ENCODE measurements around the gene LTBP1.

Gene LTBP1

DNA sequence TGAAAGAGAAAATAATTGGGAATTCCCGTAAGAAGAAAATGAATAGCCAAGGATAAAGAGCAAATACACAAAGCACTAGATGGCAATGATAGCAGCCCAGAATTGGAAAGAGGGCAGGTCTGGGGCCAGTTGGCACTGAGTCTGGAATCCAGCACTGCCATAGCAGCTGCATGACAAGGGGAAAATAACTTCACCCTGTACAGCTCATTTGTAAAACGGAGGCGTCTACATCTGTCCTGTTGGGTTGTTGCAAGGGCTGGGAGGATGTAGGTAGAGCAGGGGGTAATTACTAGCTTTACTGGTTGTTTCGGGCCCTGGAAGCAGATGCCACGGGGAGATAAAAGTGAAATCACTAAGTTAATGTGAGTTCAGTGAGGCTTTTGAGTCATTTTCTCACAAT lies 419.7 kb downstream of the LTBP1 start:
- in situ Hi-C loops (cut with MboI; ENCODE audit: low sequenced_read_pairs): loop anchor here (25.0 kb wide), 1 partner anchor 804 kb away; no protein-coding TSS in a partner anchor

DNA sequence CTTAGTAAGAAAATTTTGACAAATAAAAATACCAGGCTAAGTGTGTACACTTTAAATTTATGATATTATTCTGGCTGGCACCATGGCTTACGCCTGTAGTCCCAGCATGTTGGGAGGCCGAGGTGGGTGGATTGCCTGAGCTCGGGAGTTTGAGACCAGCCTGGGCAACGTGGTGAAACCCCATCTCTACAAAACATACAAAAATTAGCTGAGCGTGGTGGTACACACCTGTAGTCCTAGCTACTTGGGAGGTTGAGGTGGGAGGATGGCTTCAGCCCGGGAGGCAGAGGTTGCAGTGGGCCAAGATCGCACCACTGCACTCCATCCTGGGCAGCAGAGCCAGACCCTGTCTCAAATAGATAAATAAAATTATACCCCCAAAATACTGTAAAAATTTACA lies 421.8 kb downstream of the LTBP1 start:
- in situ Hi-C loops (cut with MboI; ENCODE audit: low sequenced_read_pairs): loop anchor here (25.0 kb wide), 1 partner anchor 806 kb away; no protein-coding TSS in a partner anchor

GRCh38 chr2:33369191-33369590 lies 422.4 kb downstream of the LTBP1 start:
- in situ Hi-C loops (cut with MboI; ENCODE audit: low sequenced_read_pairs): loop anchor here (25.0 kb wide), 1 partner anchor 807 kb away; no protein-coding TSS in a partner anchor

GRCh38 chr2:33370636-33371265 lies 424.0 kb downstream of the LTBP1 start:
- in situ Hi-C loops (cut with MboI; ENCODE audit: low sequenced_read_pairs): loop anchor here (25.0 kb wide), 1 partner anchor 808 kb away; no protein-coding TSS in a partner anchor

DNA sequence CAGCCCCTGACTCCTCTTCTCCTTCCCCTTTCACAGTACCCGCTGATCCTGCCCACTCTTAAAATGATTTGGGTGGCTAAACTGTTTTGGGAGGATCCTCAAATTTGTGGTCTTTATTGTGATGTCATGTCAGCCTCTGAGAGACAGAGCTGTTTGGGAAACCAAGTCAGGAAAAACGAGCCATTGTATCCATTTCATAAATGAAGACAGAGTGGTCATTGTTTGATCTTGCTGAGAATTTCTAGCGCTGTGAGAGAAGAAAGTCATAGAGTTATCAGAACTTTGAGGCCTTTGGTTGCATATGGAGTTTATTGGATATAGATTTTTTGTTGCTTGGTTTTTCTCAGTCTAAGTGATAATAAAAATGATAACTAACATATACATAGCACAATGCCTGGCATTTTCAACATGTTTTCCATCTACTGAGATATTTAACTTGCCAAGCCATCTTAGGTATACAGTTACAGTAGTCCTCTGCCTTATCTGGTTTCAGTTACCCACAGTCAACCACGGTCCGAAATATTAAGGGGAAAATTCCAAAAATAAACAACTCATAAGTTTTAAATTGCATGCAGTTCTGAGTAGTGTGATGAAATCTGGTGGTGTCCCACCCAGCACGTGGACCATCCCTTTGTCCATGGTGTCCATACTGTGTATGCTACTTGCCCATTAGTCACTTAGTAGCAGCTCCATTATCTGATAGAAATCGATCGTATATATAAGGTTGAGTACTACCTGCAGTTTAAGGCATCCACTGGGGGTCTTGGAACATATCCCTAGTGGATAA lies 424.7 kb downstream of the LTBP1 start:
- in situ Hi-C loops (cut with MboI; ENCODE audit: low sequenced_read_pairs): loop anchor here (25.0 kb wide), 1 partner anchor 809 kb away; no protein-coding TSS in a partner anchor

- in situ Hi-C loops (cut with MboI; ENCODE audit: low sequenced_read_pairs): loop anchor here (25.0 kb wide), 1 partner anchor 811 kb away; no protein-coding TSS in a partner anchor
Observed at GRCh38 chr2:33372940-33373553, 426.3 kb downstream of the LTBP1 start.

DNA sequence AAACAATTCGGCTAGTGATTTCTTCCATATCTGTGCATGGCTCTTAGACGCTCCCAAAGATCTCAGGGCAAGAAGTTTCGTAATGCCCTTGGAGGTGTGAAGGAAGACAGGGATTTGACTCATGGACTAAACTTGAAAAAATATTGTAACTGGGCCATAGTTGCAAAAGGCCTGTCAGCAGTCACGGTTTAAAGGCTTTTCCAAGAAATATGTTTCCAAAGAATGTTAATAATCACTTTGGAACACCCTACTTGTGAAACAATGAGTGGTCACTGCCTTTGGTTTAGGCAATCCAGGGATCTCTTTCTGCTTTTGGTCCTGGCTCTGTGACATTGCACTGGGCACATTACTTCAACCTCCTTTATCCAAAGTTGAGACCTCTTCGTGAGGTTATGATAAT lies 427.2 kb downstream of the LTBP1 start:
- in situ Hi-C loops (cut with MboI; ENCODE audit: low sequenced_read_pairs): loop anchor here (25.0 kb wide), 1 partner anchor 812 kb away; no protein-coding TSS in a partner anchor

DNA sequence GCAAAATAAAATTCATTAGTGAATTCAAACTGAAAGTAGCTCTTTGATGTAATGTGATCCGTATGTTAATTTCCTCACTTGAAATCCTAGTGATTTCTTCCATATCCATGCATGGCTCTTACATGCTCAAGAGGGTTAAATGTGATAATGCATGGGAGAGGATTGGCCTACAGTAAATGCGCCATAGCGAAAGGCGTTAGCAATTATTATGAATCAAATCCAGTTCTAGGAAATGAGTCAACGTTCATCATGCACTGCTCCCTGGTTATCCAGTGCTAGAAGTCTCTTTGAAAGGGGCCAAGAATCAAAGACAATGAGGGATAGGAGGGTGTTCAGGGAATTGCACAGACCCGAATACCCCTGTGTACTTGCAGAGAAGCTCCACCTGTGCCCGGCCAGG lies 428.3 kb downstream of the LTBP1 start:
- in situ Hi-C loops (cut with MboI; ENCODE audit: low sequenced_read_pairs): loop anchor here (25.0 kb wide), 1 partner anchor 613 kb away; no protein-coding TSS in a partner anchor

- in situ Hi-C loops (cut with MboI; ENCODE audit: low sequenced_read_pairs): loop anchor here (25.0 kb wide), 1 partner anchor 615 kb away; no protein-coding TSS in a partner anchor
Observed at GRCh38 chr2:33377048-33377447, 430.3 kb downstream of the LTBP1 start.

GRCh38 chr2:33378556-33379210 lies 431.9 kb downstream of the LTBP1 start:
- in situ Hi-C loops (cut with MboI; ENCODE audit: low sequenced_read_pairs): loop anchor here (25.0 kb wide), 1 partner anchor 616 kb away; no protein-coding TSS in a partner anchor

DNA sequence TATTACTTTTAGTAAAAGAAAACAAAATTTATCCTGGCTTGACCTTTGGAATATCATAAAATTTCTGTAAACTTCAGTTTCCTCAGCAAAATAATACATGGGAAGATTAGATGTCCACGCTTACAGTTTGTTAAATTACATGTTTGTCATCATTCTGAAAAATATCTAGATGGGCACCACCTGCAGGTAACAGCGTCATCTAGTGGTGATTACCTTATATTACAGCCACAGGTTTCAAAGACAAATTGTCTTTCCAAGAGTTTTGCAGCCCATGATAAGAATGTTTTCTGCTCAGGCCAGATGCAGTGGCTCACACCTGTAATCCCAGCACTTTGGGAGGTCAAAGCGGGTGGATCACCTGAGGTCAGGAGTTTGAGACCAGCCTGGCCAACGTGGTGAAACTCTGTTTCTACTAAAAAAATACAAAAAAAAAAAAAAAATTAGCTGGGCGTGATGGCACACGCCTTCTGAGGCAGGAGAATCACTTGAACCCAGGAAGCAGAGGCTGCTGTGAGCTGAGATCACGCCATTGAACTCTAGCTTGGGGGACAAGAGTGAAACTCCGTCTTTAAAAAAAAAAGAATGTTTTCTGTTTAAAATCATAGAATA lies 433.4 kb downstream of the LTBP1 start:
- in situ Hi-C loops (cut with MboI; ENCODE audit: low sequenced_read_pairs): loop anchor here (25.0 kb wide), 1 partner anchor 618 kb away; no protein-coding TSS in a partner anchor

GRCh38 chr2:33380719-33381118 lies 434.0 kb downstream of the LTBP1 start:
- in situ Hi-C loops (cut with MboI; ENCODE audit: low sequenced_read_pairs): loop anchor here (25.0 kb wide), 1 partner anchor 618 kb away; no protein-coding TSS in a partner anchor

- in situ Hi-C loops (cut with MboI; ENCODE audit: low sequenced_read_pairs): loop anchor here (25.0 kb wide), 1 partner anchor 619 kb away; no protein-coding TSS in a partner anchor
Observed at GRCh38 chr2:33381301-33381858, 434.6 kb downstream of the LTBP1 start.

GRCh38 chr2:33383855-33384598 lies 437.3 kb downstream of the LTBP1 start:
- in situ Hi-C loops (cut with MboI; ENCODE audit: low sequenced_read_pairs): loop anchor here (25.0 kb wide), 1 partner anchor 622 kb away; no protein-coding TSS in a partner anchor

GRCh38 chr2:33384599-33384961 lies 437.8 kb downstream of the LTBP1 start:
- in situ Hi-C loops (cut with MboI; ENCODE audit: low sequenced_read_pairs): loop anchor here (25.0 kb wide), 1 partner anchor 622 kb away; no protein-coding TSS in a partner anchor

DNA sequence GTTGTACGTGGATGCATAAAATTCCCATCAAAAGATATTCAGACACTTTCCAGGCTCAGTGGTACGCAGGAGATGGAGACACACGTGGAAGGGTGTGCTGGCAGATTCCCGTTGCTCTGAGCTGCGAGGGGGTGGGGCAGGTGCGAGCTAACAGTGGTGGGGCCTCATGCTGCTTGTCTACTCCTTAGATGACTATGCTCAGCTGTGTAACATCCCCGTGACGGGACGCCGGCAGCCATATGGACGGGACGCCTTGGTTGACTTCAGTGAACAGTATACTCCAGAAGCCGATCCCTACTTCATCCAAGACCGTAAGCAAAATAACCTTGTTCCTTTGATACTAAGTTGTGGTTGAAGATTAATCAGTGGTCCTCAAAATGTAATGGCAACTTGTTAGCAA lies 442.2 kb downstream of the LTBP1 start:
- in situ Hi-C loops (cut with MboI; ENCODE audit: low sequenced_read_pairs): loop anchor here (25.0 kb wide), 1 partner anchor 627 kb away; no protein-coding TSS in a partner anchor

- in situ Hi-C loops (cut with MboI; ENCODE audit: low sequenced_read_pairs): loop anchor here (25.0 kb wide), 1 partner anchor 627 kb away; no protein-coding TSS in a partner anchor
Observed at GRCh38 chr2:33389695-33390094, 442.9 kb downstream of the LTBP1 start.

GRCh38 chr2:33391529-33392255 lies 444.9 kb downstream of the LTBP1 start:
- in situ Hi-C loops (cut with MboI; ENCODE audit: low sequenced_read_pairs): loop anchor here (25.0 kb wide), 1 partner anchor 629 kb away; no protein-coding TSS in a partner anchor
